Activated CD4-positive, CD25-positive, alpha-beta regulatory T cell treated with anti-CD3 and anti-CD28 coated beads, Interleukin-2, amount 50 U/mL, for 72 hours (primary cell): ENCODE data around the gene TIAL1.
A peak's percentile ranks its signal among the peaks of the same experiment; 100 is the strongest.
"Not testable (repeated sequence)": the region's sequence is repeated elsewhere in the genome, so short reads cannot be mapped to it uniquely, and the experiment has no call there.

ENCODE experiments used
- DNase-seq: peaks from one replicate; pipeline ENCODE4 v3.0.0; 2021

TIAL1 gene

GRCh38 chr10:119611433-119611832 lies 14.7 kb upstream of the TIAL1 start:
- DNase-seq = no peak

- no peak for DNase-seq
Observed at GRCh38 chr10:119609516-119609915, 12.8 kb upstream of the TIAL1 start.

GRCh38 chr10:119608316-119609155 lies 11.8 kb upstream of the TIAL1 start:
- DNase-seq = no peak

DNA sequence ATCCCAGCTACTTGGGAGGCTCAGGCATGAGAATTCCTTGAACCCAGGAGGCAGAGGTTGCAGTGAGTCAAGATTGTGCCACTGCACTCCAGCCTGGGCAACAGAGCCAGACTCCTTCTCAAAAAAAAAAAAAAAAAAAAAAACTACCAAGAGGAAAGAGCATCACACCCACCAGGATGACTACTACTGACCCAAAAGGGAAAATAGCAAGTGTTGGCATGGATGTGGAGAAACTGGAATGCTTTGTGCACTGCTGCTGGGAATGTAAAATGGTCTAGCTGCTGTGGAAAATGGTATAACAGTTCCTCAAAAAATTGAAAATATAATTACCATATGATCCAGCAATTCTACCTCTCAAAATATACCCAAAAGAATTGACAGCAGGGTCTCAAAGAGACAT lies 7.7 kb upstream of the TIAL1 start:
- DNase-seq = no peak

DNA sequence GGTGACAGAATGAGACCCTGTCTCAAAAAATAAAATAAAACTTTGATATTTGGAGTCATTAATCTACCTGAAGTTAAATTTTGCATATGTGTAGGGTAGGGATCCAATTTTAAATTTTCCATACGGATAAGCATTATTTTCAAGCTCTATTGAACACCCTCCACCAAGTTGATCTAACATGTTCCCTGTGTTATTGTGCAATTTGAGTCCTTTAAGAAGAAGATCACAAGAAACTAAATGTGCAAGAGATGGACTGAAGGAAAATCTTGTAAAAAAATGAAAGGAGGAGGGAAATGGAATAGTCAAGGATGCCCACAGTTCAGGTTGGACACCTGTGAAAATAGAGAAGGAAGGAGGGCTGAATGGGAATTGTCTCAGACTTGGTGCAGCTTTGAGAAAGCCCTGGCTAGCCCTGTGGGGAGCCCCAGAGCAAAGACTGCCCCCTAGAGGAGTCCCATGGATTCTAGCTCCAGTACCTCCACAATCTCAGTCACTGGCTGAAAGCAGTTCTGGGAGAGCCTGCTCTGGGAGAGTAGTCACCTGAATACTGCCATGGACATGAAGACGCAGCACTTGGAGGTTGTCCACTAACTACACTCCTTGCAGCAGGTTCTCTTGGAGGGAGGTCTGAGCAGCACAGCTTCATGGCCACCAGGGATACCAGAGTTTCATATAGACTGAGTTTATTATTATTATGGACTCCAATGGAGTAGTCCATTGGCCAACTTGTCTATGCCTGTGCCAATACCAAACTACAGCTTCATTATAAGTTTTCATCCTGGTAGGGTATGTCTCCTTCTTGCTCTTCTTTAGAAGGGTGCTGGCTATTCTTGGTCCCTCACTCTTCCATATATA lies 5.7 kb upstream of the TIAL1 start:
- no peak for DNase-seq

- DNase-seq = no peak
Observed at GRCh38 chr10:119598397-119598796, 1.6 kb upstream of the TIAL1 start.

GRCh38 chr10:119597405-119598186 lies 832 bp upstream of the TIAL1 start:
- DNase-seq = no peak

GRCh38 chr10:119595676-119596515 lies 868 bp downstream of the TIAL1 start:
- peak; percentile 71 for DNase-seq

GRCh38 chr10:119595134-119595675 lies 1.6 kb downstream of the TIAL1 start:
- DNase-seq = no peak

GRCh38 chr10:119588071-119588470 lies 8.7 kb downstream of the TIAL1 start:
- no peak for DNase-seq

- DNase-seq = no peak
Observed at GRCh38 chr10:119578355-119578754, 18.4 kb downstream of the TIAL1 start.

DNA sequence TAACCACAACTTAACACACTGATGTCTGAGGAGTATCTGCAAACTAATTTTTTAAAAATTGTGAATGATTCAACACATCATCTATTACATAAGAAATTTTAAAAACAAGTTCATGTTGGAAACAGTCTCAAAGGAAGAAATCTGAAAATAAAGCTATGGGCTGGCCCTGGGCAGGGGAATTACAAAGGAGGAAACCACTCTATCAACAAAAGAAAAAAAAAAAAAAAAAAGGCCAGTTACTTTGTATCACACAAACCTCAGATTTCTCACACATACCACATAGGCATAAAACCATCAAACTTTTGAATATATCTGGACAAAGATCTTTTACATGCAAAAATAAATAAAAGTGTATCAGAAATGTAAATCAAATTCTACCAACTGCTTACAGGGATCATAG lies 20.8 kb downstream of the TIAL1 start:
- no peak for DNase-seq

DNA sequence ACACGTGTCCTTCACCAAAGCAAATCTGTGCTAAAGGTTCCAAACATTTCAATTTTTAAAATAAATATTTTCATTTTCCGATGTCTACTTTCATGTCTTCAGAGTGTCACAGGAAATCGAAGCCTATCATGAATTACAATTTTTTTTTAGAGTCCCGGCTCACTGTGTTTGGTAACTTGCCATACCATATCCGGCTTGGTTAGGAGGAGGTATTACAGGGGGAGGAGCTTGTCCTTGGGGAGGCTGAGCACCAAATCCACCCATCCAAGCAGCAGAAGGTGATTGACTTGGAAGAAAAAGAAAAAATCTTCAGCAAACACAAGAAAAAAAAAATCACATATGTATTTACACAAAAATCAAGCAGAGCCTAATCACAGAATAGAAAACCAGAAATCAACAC lies 21.3 kb downstream of the TIAL1 start:
- DNase-seq = no peak

- no peak for DNase-seq
Observed at GRCh38 chr10:119567978-119568377, 28.8 kb downstream of the TIAL1 start.

GRCh38 chr10:119562097-119562496 lies 34.7 kb downstream of the TIAL1 start:
- no peak for DNase-seq

DNA sequence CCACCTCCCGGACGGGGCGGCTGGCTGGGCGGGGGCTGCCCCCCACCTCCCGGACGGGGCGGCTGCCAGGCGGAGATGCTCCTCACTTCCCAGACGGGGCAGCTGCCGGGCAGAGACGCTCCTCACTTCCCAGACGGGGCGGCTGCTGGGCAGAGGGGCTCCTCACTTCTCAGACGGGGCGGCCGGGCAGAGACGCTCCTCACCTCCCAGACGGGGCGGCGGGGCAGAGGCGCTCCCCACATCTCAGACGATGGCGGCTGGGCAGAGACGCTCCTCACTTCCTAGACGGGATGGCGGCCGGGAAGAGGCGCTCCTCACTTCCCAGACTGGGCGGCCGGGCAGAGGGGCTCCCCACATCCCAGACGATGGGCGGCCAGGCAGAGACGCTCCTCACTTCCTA lies 37.3 kb downstream of the TIAL1 start:
- DNase-seq = not testable (repeated sequence)

DNA sequence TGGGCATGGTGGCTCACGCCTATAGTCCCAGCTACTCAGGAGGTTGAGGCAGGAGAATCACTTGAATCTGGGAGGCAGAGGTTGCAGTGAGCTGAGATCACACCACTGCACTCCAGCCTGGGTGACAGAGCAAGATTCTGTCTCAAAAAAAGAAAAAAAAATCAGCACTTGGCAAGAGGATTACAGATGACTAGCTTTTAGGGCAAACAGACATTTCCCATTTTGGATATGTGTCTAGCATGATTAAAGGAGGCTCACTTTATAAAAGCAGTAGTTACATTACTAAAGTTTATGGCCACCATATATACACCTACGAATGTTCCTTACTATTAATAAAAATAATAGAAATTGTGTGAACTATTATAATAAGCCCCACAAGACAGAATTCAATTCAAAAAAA lies 40.7 kb downstream of the TIAL1 start:
- not testable (repeated sequence) for DNase-seq

DNA sequence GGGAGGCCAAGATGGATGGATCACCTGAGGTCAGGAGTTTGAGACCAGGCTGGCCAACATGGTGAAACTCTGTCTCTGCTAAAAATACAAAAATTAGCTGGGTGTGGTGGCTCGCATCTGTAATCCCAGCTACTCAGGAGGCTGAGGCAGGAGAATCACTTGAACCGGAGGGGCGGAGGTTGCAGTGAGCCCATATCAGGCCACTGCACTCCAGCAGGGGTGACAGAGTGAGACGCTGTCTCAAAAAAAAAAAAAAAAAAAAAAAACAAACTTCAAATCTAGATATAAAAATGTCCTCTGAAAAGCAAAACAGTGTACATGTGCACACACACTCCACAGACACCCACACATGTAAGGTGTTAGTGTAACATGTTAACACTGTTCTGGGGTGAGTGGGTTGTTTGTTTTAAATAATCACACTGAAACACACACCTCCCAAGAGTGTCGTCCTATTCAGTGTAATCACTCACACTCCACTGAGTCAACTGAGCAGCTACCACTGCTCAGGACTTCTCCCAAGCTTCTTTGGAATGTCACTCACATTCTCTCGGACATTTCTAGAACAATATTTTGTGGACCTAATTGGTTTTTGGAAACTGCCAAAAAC lies 41.5 kb downstream of the TIAL1 start:
- no peak for DNase-seq

DNA sequence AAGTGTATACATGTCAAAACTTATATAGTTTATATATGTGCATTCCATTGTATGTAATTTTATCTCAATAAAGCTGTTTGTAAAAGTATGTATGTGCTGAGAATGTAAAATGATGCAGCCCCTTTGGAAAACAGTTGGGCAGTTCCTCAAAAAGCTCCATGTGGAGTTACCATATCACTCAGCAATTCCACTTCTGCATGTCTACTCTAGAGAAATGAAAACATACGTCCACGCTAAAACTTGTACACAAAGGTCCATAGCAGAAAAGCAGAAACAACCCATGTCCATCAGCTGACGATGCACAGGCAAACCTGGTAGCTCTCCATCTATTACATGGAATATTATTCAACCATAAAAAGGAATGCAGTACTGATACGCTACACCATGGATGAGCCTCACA lies 45.9 kb downstream of the TIAL1 start:
- DNase-seq = no peak

DNA sequence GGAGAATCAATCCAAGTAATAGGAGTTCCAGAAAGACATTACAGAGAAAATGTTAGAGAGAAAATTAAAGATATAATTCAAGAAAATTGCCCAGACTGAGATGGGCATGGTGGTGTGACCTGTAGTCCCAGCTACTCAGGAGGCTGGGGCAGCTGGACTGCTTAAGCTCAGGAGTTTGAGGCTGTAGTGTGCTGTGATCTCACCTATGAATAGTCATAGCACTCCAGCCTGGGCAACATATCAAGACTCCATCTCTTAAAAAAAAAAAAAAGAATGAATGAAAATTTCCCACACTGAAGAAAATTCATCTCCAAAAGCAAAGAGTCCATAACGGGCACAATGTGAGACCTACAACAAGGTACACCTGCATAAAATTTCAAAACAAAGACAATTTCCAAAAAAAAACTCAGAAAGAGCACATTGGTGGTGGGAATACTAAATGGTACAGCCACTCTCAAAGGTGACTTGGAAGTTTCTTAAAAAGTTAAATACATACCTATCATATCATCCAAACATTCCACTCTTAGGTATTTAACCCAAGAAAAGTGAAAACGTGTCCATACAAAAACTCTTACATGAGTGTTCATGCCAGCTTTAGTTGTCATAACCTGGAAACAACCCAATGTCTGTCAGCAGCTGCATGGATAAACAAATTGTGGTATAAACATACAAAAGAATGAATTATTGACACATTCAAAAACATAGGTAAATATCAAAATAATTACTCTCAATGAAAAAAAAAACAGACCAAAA lies 47.3 kb downstream of the TIAL1 start:
- no peak for DNase-seq

DNA sequence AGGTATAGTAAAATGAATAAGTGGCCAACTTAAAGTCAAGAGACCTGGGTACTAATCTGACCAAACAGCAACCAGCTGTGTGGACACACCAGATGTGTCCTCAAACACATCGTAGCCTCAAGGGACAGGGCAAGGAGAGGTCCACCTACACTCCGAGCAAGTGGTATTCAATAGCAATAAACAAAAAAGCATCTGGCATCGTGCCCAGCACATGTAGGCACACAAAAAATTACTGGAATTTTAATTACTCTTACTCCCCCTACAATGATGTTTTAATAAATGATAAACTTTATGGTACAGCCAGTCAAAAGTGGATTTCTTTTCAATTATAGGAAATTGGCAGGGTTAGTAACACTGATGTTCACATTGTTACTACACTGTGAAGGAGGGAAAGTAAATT lies 50.8 kb downstream of the TIAL1 start:
- DNase-seq = no peak
